Body of pancreas (tissue), 4 donors: Measurements from ENCODE around the gene TMA16.

Source experiments
- CTCF ChIP-seq, 7 experiments: fragments of 450-650 bp in 4 of 7; fragments of 200-600 bp in 3 of 7; sonication (generic) in 3 of 7; IDR thresholded peaks; one replicate each; pipeline ENCODE4 v1.5.1; 2016 to 2019; ENCODE audit warnings: antibody characterized with exemption in 7 of 7
- POLR2A ChIP-seq, 3 donors: fragments of 450-650 bp; IDR thresholded peaks; one replicate each; pipeline ENCODE4 v1.6.1; 2016; ENCODE audit warnings: antibody characterized with exemption in 3 of 3, mild to moderate bottlenecking in 2 of 3

- TF ChIP-seq POLR2A (IDR thresholded peaks at IDR 0.05) (no peak), CTCF (IDR thresholded peaks at IDR 0.05) (no peak)
Measured at GRCh38 chr4:163525982-163526381, 31.5 kb downstream of the TMA16 start.
